Measurements from ENCODE around the gene TFB1M. TPM values are rescaled to one million over a fixed set of nuclear protein-coding genes. Genes with fewer than 3 reads are reported as not detected.
"Not testable (repeated sequence)": the region's sequence is repeated elsewhere in the genome, so short reads cannot be mapped to it uniquely, and the experiment has no call there.

The TFB1M gene
- total and polyA plus RNA-seq, 5 donors, result 13.2 to 20.6 (median 20.0) TPM

DNA sequence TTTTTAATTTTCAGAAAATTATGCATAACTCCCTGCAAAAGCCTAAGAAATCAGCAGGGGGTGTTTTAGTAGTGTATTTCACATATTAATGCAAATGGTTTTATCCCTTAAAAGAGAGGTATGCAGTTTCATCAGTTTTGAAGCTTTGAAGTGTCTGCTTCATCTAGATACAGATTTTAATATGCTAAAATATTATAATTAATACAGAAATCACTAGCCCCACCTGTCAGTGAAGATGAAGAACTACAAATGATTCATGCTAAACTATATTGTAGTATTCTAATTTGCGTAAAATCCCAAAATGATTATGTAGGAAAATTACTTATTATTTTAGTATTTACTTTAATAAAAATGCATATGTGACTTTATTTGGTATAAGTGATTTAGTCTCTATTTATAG is 2.9 kb upstream of the TFB1M start:
- WGBS, result 77% methylated on average over 1 of the region's 1 CpG
- intact Hi-C loops (cut with DNase I), result loop anchor here in 2 of 4 donors (5.0 to 10.0 kb wide), 2 partner anchors 140 to 142 kb away; no protein-coding TSS in a partner anchor
- ATAC-seq, result no peak

DNA sequence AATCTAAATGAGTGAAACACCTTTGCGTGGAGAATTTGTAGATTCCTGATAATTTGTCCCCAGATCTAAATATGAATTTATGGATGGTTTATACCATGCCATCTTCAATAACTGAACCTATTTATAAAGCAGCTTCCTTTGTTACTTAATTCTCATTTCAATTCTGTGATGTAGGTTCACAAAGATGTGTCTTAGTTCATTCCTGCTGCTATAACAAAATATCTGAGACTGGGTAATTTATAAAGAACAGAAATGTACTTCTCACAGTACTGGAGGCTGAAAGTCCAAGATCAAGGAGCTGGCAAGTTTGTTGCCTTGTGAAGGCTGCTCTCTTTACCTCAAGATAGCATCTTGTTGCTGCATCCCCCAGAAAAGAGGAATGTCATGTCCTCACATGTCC is 2.1 kb upstream of the TFB1M start:
- H3K4me1 ChIP-seq (ENCODE audit: control insufficient read depth, insufficient read depth, low read length), result no peaks in the 10 kb centered on the region
- DNase-seq (no peak), ATAC-seq (no peak)
- no peak overlapping the region for H3K4me3 ChIP-seq (ENCODE audit: low read length)
- no peaks in the 10 kb centered on the region for H3K27me3 ChIP-seq (ENCODE audit: control insufficient read depth, insufficient read depth)
- H3K9me3 ChIP-seq (ENCODE audit: control insufficient read depth, low read length), result no peaks in the 10 kb centered on the region
- 92% methylated on average over 1 of the region's 1 CpG for WGBS
- no peak overlapping the region for H3K27ac ChIP-seq (ENCODE audit: low read length)
- intact Hi-C loops (cut with DNase I), result loop anchor here in 2 of 4 donors (5.0 to 10.0 kb wide), 2 partner anchors 139 to 142 kb away; no protein-coding TSS in a partner anchor

More for the DNA sequence above, 2.9 kb upstream of the TFB1M start:
- Histone ChIP-seq H3K27me3 (ENCODE audit: control insufficient read depth, insufficient read depth) (no peaks in the 10 kb centered on the region), H3K9me3 (ENCODE audit: control insufficient read depth, low read length) (no peaks in the 10 kb centered on the region), H3K4me3 (ENCODE audit: low read length) (no peak overlapping the region), H3K4me1 (ENCODE audit: control insufficient read depth, insufficient read depth, low read length) (no peaks in the 10 kb centered on the region), H3K27ac (ENCODE audit: low read length) (no peak overlapping the region)
- no peak for DNase-seq

DNA sequence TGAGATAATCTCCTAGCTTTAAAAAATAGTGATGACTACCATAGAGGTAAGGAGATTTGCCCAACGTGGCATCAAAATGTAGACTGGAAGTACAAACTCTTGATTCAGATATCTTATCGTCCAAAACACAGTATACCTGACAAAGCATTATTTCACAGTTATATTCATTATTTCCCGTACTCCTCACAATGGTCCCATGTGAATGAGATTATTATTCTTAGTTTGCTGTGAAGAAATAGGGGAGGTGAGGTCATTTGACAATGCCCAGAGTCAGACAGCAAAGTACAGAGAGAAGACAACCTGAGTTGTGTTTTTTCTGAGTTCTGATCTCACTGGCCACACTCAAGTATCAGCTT is 1.2 kb upstream of the TFB1M start:
- DNase-seq (no peak), ATAC-seq (no peak)
- intact Hi-C loops (cut with DNase I), result loop anchor here in 2 of 4 donors (5.0 to 10.0 kb wide), 2 partner anchors 138 to 141 kb away; no protein-coding TSS in a partner anchor
- Histone ChIP-seq H3K27ac (ENCODE audit: low read length) (no peak overlapping the region), H3K27me3 (ENCODE audit: control insufficient read depth, insufficient read depth) (no peaks in the 10 kb centered on the region), H3K9me3 (ENCODE audit: control insufficient read depth, low read length) (no peaks in the 10 kb centered on the region), H3K4me1 (ENCODE audit: control insufficient read depth, insufficient read depth, low read length) (no peaks in the 10 kb centered on the region), H3K4me3 (ENCODE audit: low read length) (peak overlapping the region; percentile 51)
- 15% methylated on average over 3 of the region's 3 CpGs for WGBS

DNA sequence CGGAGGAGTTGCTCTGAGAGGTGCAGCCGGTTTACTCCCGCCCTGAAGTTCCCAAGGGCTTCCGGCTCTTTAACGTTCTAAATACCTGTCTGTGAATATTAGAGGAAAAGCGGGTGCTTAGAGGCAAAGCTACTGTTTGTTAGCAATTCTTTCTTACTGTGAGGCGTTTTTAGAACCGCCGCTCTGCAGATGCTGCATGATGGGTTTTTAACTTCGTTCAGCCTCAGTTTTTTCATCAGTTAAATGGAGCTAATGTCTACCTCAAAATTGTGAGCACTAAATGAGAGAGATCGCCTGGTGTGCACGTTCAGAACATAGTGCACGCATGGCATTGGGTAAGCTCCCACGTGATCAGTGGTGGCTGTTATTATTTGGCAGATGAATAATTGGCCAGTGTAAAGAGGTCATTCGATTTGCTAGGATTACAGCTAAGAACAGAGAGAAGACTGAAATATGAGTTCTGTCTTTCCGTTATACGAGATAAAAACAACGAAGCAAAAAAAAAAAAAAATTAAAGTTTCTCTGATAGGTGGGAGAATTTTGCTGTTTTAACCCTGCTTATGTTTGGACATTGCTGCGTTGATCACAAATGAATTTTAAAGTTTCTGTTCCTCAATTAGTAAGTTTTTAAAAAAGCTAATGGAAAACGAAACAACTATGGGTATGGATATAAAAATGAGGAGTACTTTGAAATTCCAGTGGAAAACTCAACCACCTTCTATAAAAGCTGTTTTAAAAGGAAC is 660 bp upstream of the TFB1M start:
- DNase-seq (peak; percentile 64 to 78 (median 65)), ATAC-seq (peak; percentile 75 to 76)
- H3K9me3 ChIP-seq (ENCODE audit: control insufficient read depth, low read length), result no peaks in the 10 kb centered on the region
- WGBS, result 2% methylated on average over 20 of the region's 20 CpGs
- H3K27ac ChIP-seq (ENCODE audit: low read length), result peak overlapping the region; percentile 85
- H3K27me3 ChIP-seq (ENCODE audit: control insufficient read depth, insufficient read depth), result no peaks in the 10 kb centered on the region
- H3K4me1 ChIP-seq (ENCODE audit: control insufficient read depth, insufficient read depth, low read length), result no peaks in the 10 kb centered on the region
- intact Hi-C loops (cut with DNase I), result loop anchor here in 2 of 4 donors (5.0 to 10.0 kb wide), 2 partner anchors 138 to 140 kb away; no protein-coding TSS in a partner anchor
- H3K4me3 ChIP-seq (ENCODE audit: low read length), result peak overlapping the region; percentile 51

DNA sequence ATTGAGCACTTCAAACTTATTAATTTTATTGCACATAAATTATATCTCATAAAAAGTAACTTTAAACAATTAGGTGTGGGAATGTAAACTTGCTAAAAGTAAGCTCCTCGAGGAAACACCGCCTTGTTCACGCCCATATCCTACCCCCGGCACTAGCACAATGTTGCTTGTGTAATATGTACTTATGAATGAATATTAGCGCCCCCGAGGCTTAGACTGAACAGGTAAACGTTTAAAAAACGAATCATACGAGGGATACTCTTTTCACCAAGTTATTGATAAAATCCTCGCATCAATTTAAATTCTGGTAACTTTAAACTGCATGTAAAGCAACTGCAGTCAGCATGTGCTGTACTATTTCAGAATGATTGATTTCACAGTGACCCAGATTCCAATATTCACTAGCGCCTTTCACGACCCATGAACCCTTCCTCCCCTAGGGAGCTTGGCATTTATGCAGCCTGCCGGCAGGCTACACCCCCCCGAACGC is 637 bp downstream of the TFB1M start:
- H3K9me3 ChIP-seq (ENCODE audit: control insufficient read depth, low read length), result no peaks in the 10 kb centered on the region
- H3K4me1 ChIP-seq (ENCODE audit: control insufficient read depth, insufficient read depth, low read length), result no peaks in the 10 kb centered on the region
- no peak for ATAC-seq
- under 1% methylated on average over 15 of the region's 15 CpGs for WGBS
- peak overlapping the region; percentile 27 for H3K27ac ChIP-seq (ENCODE audit: low read length)
- H3K4me3 ChIP-seq (ENCODE audit: low read length), result peak overlapping the region; percentile 51
- intact Hi-C loops (cut with DNase I), result loop anchor here in 1 of 4 donors (10.0 kb wide), 1 partner anchor 139 kb away; no protein-coding TSS in a partner anchor
- H3K27me3 ChIP-seq (ENCODE audit: control insufficient read depth, insufficient read depth), result no peaks in the 10 kb centered on the region
- DNase-seq, result peak in 1 of 3 donors; percentile 38

DNA sequence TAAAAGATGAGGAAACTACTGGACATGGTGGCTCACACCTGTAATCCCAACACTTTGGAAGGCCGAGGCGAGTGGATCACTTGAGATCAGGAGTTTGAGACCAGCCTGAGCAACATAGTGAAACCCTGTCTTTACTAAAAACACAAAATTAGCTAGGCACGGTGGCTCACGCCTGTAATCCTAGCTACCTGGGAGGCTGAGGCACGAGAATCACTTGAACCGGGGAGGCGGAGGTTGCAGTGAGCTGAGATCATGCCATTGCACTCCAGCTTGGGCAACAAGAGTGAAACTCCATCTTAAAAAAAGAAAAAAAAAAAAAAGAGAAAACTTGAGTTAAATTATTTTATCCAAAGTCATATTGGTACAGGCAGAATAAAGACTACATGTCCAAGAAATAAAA is 1.3 kb downstream of the TFB1M start:
- not testable (repeated sequence) for H3K9me3 ChIP-seq (ENCODE audit: control insufficient read depth, low read length)
- WGBS, result 95% methylated on average over 7 of the region's 7 CpGs
- DNase-seq, result peak in 1 of 3 donors; percentile 46

DNA sequence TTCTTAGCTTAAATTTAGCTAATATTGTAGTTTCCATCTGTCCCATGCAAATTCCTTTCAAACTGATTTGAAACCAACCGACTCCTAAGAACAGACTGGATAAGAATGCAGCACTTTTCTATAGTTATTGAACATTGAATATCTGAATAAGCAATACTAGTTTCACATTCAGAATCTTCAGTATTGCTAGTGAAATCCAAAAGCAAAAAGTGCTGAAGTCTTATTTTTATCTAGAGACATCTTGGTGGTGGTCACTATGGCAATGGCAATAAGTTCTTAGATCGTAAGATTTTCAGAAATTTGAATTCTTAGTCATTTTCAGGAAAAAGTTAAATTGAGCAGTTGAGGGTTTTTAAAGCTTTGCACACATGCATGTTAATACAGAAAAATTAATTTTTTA is 2.7 kb downstream of the TFB1M start:
- ATAC-seq (no peak), DNase-seq (no peak)
- WGBS, result 85% methylated on average over 2 of the region's 2 CpGs
- Histone ChIP-seq H3K4me1 (ENCODE audit: control insufficient read depth, insufficient read depth, low read length) (no peaks in the 10 kb centered on the region), H3K9me3 (ENCODE audit: control insufficient read depth, low read length) (no peaks in the 10 kb centered on the region), H3K27me3 (ENCODE audit: control insufficient read depth, insufficient read depth) (no peaks in the 10 kb centered on the region), H3K4me3 (ENCODE audit: low read length) (no peak overlapping the region), H3K27ac (ENCODE audit: low read length) (no peak overlapping the region)
- intact Hi-C loops (cut with DNase I), result loop anchor here in 1 of 4 donors (10.0 kb wide), 1 partner anchor 137 kb away; no protein-coding TSS in a partner anchor

More for the DNA sequence above, 1.3 kb downstream of the TFB1M start:
- H3K27ac ChIP-seq (ENCODE audit: low read length); H3K4me3 ChIP-seq (ENCODE audit: low read length); H3K4me1 ChIP-seq (ENCODE audit: control insufficient read depth, insufficient read depth, low read length); H3K27me3 ChIP-seq (ENCODE audit: control insufficient read depth, insufficient read depth); ATAC-seq: not testable (repeated sequence)
- intact Hi-C loops (cut with DNase I), result loop anchor here in 1 of 4 donors (10.0 kb wide), 1 partner anchor 138 kb away; no protein-coding TSS in a partner anchor

DNA sequence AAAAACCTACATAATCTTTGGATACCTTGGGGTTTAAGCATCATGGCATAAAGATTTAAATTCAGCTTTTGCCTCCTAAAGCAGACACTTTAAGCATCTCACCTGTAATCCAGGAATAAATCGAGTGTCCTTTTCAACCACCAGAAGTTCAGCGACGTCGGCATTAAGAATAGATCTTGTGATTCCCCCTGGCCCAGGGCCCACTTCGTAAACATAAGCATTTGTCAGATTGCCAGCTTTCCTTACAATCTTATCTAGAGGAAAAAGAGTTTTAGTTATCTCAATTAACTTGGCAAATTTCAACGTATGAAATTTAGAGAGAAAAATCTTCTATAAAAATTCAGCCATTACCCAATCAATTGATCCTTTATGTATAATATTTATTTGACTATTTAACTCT is 3.2 kb downstream of the TFB1M start:
- Histone ChIP-seq H3K4me1 (ENCODE audit: control insufficient read depth, insufficient read depth, low read length) (no peaks in the 10 kb centered on the region), H3K27ac (ENCODE audit: low read length) (no peak overlapping the region), H3K4me3 (ENCODE audit: low read length) (no peak overlapping the region), H3K27me3 (ENCODE audit: control insufficient read depth, insufficient read depth) (no peaks in the 10 kb centered on the region), H3K9me3 (ENCODE audit: control insufficient read depth, low read length) (no peaks in the 10 kb centered on the region)
- intact Hi-C loops (cut with DNase I), result loop anchor here in 1 of 4 donors (10.0 kb wide), 1 partner anchor 136 kb away; no protein-coding TSS in a partner anchor
- DNase-seq (no peak), ATAC-seq (no peak)
- 32% methylated on average over 6 of the region's 6 CpGs for WGBS

DNA sequence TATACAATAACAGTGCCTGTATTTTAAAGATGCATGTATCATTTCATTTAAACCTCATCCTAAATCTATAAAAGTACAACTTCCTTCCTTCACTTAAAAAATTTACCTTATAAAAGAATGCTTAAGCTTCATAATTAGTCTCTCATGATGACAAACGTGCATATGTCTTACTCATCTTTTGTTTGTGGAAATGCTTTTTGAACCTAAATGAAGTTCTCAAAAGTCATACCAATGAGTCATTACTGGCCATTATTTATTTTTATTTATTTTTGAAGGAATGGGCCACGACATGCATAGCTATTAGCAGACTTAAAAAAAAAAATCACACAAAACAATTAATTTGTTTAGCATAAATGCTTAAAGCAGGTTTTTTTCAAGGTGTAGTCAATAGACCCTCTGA is 3.7 kb downstream of the TFB1M start:
- DNase-seq (no peak), ATAC-seq (no peak)
- H3K4me1 ChIP-seq (ENCODE audit: control insufficient read depth, insufficient read depth, low read length), result no peaks in the 10 kb centered on the region
- no peak overlapping the region for H3K4me3 ChIP-seq (ENCODE audit: low read length)
- intact Hi-C loops (cut with DNase I), result loop anchor here in 1 of 4 donors (10.0 kb wide), 1 partner anchor 136 kb away; no protein-coding TSS in a partner anchor
- no peaks in the 10 kb centered on the region for H3K9me3 ChIP-seq (ENCODE audit: control insufficient read depth, low read length)
- no peaks in the 10 kb centered on the region for H3K27me3 ChIP-seq (ENCODE audit: control insufficient read depth, insufficient read depth)
- H3K27ac ChIP-seq (ENCODE audit: low read length), result no peak overlapping the region
- WGBS, result 77% methylated on average over 2 of the region's 2 CpGs

DNA sequence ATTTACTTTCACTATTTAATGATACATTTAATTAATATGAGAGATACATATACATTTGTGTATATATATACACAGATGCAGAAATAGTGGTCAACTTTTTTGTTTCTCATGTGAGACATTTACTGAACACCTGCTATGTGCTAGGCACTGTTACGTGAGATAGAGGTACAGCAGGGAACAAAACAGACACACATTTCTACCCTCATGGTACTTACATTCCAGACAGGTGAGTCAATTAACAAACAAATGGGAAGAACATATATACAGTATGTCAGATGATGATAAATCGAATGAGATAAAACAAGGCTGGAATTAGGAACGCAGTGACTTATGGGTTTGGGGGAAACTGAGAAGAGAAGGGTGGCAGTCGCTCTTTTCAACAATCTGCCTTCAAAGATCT is 5.1 kb downstream of the TFB1M start:
- no peak for DNase-seq
- no peaks in the 10 kb centered on the region for H3K27me3 ChIP-seq (ENCODE audit: control insufficient read depth, insufficient read depth)
- 82% methylated on average over 4 of the region's 4 CpGs for WGBS
- no peaks in the 10 kb centered on the region for H3K4me1 ChIP-seq (ENCODE audit: control insufficient read depth, insufficient read depth, low read length)
- ATAC-seq, result no peak
- H3K4me3 ChIP-seq (ENCODE audit: low read length), result no peak overlapping the region
- intact Hi-C loops (cut with DNase I), result no loop called here
- H3K9me3 ChIP-seq (ENCODE audit: control insufficient read depth, low read length), result no peaks in the 10 kb centered on the region
- H3K27ac ChIP-seq (ENCODE audit: low read length), result no peak overlapping the region

DNA sequence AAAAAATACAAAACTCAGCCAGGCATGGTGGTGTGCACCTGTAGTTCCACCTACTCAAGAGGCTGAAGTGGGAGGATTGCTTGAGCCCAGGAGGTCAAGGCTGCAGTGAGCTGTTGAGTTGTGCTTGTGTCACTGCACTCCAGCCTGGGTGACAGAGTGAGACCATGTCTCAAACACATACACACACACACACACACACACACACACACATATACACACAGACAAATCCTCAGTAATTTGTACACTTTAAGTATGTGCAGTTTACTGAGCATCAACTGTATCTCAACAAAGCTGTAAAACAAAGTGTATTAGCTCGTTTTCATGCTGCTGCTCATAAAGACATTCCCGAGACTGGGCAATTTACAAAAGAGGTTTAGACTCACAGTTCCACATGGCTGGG is 7.3 kb downstream of the TFB1M start:
- Histone ChIP-seq H3K27me3 (ENCODE audit: control insufficient read depth, insufficient read depth) (no peaks in the 10 kb centered on the region), H3K9me3 (ENCODE audit: control insufficient read depth, low read length) (no peaks in the 10 kb centered on the region), H3K4me3 (ENCODE audit: low read length) (no peak overlapping the region), H3K27ac (ENCODE audit: low read length) (no peak overlapping the region), H3K4me1 (ENCODE audit: control insufficient read depth, insufficient read depth, low read length) (no peaks in the 10 kb centered on the region)
- intact Hi-C loops (cut with DNase I), result no loop called here
- DNase-seq (no peak), ATAC-seq (no peak)
- WGBS, result 85% methylated on average over 2 of the region's 2 CpGs
